AG09319 (cell line): ENCODE measurements around the gene P2RY6.

Experiments used
- DNase-seq: peaks from one replicate; pipeline ENCODE4 v3.0.0-alpha.2; 2010; ENCODE audit warnings: low read depth; ENCODE audit errors: extremely low read depth
- CTCF ChIP-seq: IDR thresholded peaks from 2 replicates; pipeline ENCODE4 v1.5.1; 2011; ENCODE audit warnings: low read depth, mild to moderate bottlenecking, inconsistent platforms, low read length, moderate library complexity

P2RY6 gene

GRCh38 chr11:73290536-73290935, 18.4 kb downstream of the P2RY6 start:
- no peak for TF ChIP-seq CTCF
- no peak for DNase-seq

GRCh38 chr11:73291196-73291595, 19.1 kb downstream of the P2RY6 start:
- no peak for DNase-seq
- no peak for TF ChIP-seq CTCF

GRCh38 chr11:73291781-73292524, 19.8 kb downstream of the P2RY6 start:
- DNase-seq, result no peak
- TF ChIP-seq CTCF, result no peak

- TF ChIP-seq CTCF, result no peak
- DNase-seq, result no peak
Measured at GRCh38 chr11:73292525-73292894, 20.4 kb downstream of the P2RY6 start.

GRCh38 chr11:73293356-73293936, 21.3 kb downstream of the P2RY6 start:
- DNase-seq, result no peak
- TF ChIP-seq CTCF, result no peak

GRCh38 chr11:73294604-73295003, 22.5 kb downstream of the P2RY6 start:
- no peak for DNase-seq

More at GRCh38 chr11:73294604-73295003, 22.5 kb downstream of the P2RY6 start:
- no peak for TF ChIP-seq CTCF
